ENCODE measurements around the gene B4GALT7. TPM values are rescaled to one million over a fixed set of nuclear protein-coding genes. Genes with fewer than 3 reads are reported as not detected.

The B4GALT7 gene
- total RNA-seq, 2 donors from 2014 or later: 24.7 to 27.3 TPM

DNA sequence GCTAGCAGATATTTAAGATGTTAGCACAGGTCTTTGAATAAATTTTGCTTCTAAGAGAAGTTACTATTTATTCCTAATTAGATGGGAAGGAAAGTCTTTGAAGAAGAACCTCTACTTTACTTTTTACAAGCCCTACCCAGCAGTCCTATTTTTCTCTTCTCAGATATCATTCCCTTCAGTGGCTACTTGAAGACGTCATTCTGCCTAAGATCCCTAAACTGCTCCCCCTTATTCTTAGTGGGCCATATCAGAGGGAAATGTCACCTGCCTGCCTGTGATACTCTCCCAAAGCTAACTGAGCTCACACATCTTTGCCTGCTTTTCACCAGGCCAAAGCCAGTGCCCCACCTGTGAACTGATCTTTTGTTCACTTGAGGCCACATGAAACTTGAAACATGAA, 24.4 kb upstream of the B4GALT7 start:
- ATAC-seq: no peak
- peaks cover 4% of the 10 kb centered on the region for H3K27me3 Mint-ChIP-seq
- no peaks in the 10 kb centered on the region for H3K4me1 Mint-ChIP-seq
- DNase-seq: no peak
- H3K27ac Mint-ChIP-seq: no peak overlapping the region
- H3K4me3 Mint-ChIP-seq: no peak overlapping the region
- no peaks in the 10 kb centered on the region for H3K36me3 Mint-ChIP-seq (ENCODE audit: low read depth)
- no peaks in the 10 kb centered on the region for H3K9me3 ChIP-seq (ENCODE audit: control insufficient read depth, low read length, poor library complexity, severe bottlenecking)

DNA sequence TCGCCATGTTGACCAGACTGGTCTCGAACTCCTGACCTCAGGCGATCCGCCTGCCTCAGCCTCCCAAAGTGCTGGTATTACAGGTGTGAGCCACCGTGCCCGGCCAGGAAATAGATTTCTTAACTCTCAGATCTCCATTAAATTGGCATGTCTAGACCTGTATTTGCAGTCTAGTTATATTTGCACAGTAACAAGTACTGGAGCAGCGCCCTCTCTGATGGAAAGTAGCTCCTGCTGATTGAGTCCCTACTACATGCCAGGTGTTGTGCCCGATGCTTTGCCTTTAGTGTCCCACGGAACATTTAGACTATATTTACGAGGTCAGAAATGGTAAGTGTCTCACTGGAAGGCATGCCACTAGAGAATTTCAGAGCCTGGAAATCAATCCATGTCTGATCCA, 23.8 kb upstream of the B4GALT7 start:
- Mint-ChIP-seq H3K4me1 (no peaks in the 10 kb centered on the region), H3K36me3 (ENCODE audit: low read depth) (no peaks in the 10 kb centered on the region), H3K27me3 (peaks cover 4% of the 10 kb centered on the region), H3K27ac (no peak overlapping the region), H3K4me3 (no peak overlapping the region)
- no peaks in the 10 kb centered on the region for H3K9me3 ChIP-seq (ENCODE audit: control insufficient read depth, low read length, poor library complexity, severe bottlenecking)
- ATAC-seq (no peak), DNase-seq (no peak)

DNA sequence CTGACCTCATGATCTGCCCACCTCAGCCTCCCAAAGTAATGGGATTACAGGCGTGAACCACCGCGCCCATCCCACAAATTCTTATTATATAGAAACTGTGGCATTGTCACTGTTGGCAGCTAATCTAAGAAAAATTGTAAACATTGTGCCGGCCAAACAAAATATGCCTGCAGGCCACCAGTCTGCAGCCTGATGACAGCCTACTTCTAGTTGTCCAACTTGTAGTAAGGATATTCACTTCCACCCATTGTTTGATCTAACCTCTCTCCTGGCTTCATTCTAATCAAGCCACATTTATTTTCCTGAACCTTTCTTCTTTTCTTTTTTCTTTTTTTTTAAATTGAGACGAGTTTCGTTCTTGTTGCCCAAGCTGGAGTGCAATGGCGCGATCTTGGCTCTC, 21.6 kb upstream of the B4GALT7 start:
- H3K27ac Mint-ChIP-seq: no peak overlapping the region
- no peaks in the 10 kb centered on the region for H3K4me1 Mint-ChIP-seq
- ATAC-seq (no peak), DNase-seq (no peak)
- H3K36me3 Mint-ChIP-seq (ENCODE audit: low read depth): no peaks in the 10 kb centered on the region
- no peak overlapping the region for H3K4me3 Mint-ChIP-seq
- H3K27me3 Mint-ChIP-seq: peaks cover 4% of the 10 kb centered on the region
- H3K9me3 ChIP-seq (ENCODE audit: control insufficient read depth, low read length, poor library complexity, severe bottlenecking): no peaks in the 10 kb centered on the region

DNA sequence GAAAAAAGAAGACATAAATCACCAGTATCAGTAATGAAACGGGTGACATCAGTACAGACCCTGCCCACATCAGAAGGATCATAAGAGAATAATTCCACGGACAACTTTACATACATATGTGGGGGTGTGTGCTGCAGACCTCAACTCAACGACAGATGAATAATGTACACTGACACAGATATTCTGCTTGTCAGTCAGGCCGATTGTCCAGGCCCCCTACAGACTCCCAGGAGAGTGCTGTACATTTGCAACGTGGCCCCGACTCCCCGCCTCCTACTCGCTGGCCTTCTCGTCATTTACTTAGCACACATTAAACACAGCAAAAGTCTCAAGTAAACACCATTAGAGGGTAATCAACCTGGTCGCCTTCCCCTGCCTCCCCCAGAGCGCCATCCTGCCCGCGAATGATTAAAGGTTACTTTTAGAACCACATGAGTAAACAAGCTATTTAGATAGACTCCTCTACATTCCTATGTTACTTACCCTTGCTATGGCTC, 11.5 kb upstream of the B4GALT7 start:
- peaks cover 46% of the 10 kb centered on the region for H3K27me3 Mint-ChIP-seq
- no peak for ATAC-seq

DNA sequence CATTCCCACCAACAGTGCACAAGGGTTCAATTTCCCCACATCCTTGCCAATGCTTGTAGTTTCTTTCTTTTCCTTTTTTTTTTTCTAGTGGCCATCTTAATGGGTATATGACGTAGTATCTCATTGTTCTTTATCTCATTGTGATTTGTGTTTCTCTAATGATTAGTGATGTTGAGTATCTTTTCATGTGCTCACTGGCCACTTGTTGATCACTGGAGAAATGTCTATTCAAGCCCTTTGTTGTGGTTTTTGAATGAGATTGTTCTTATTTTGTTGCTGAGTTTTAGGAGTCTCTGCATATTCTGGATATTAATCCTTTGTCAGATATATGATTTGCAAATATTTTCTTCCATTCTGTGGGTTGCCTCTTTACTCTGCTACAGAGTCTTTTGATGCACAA, 9.5 kb upstream of the B4GALT7 start:
- Mint-ChIP-seq H3K27me3 (peaks cover 37% of the 10 kb centered on the region), H3K4me3 (no peak overlapping the region), H3K4me1 (peaks cover 7% of the 10 kb centered on the region), H3K36me3 (ENCODE audit: low read depth) (peaks cover 9% of the 10 kb centered on the region), H3K27ac (no peak overlapping the region)
- ATAC-seq: no peak
- H3K9me3 ChIP-seq (ENCODE audit: control insufficient read depth, low read length, poor library complexity, severe bottlenecking): no peaks in the 10 kb centered on the region
- no peak for DNase-seq

More for the DNA sequence above, 11.5 kb upstream of the B4GALT7 start:
- Mint-ChIP-seq H3K4me1 (peaks cover 7% of the 10 kb centered on the region), H3K27ac (no peak overlapping the region), H3K36me3 (ENCODE audit: low read depth) (peaks cover 11% of the 10 kb centered on the region), H3K4me3 (no peak overlapping the region)
- H3K9me3 ChIP-seq (ENCODE audit: control insufficient read depth, low read length, poor library complexity, severe bottlenecking): no peaks in the 10 kb centered on the region
- DNase-seq: no peak

DNA sequence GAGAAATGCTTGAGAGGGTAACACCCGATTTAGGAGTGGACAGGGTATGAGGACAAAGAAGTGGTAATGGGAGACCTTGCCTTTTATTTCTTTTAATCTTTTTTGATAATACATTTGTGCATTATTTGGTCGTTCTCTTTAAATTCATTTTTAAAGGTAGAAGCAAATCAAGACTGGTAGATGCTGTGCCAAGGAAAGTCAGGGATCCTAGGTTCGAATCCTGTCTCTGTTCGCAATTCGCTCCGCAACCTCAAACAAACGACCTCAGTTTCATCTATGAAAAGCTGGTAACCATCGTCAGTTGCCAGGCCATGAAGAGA, 8.3 kb upstream of the B4GALT7 start:
- Mint-ChIP-seq H3K4me1 (peaks cover 9% of the 10 kb centered on the region), H3K27me3 (peaks cover 33% of the 10 kb centered on the region), H3K27ac (peak overlapping the region; percentile 92), H3K4me3 (peak overlapping the region; percentile 98), H3K36me3 (ENCODE audit: low read depth) (peaks cover 13% of the 10 kb centered on the region)
- no peaks in the 10 kb centered on the region for H3K9me3 ChIP-seq (ENCODE audit: control insufficient read depth, low read length, poor library complexity, severe bottlenecking)
- DNase-seq (no peak), ATAC-seq (no peak)

DNA sequence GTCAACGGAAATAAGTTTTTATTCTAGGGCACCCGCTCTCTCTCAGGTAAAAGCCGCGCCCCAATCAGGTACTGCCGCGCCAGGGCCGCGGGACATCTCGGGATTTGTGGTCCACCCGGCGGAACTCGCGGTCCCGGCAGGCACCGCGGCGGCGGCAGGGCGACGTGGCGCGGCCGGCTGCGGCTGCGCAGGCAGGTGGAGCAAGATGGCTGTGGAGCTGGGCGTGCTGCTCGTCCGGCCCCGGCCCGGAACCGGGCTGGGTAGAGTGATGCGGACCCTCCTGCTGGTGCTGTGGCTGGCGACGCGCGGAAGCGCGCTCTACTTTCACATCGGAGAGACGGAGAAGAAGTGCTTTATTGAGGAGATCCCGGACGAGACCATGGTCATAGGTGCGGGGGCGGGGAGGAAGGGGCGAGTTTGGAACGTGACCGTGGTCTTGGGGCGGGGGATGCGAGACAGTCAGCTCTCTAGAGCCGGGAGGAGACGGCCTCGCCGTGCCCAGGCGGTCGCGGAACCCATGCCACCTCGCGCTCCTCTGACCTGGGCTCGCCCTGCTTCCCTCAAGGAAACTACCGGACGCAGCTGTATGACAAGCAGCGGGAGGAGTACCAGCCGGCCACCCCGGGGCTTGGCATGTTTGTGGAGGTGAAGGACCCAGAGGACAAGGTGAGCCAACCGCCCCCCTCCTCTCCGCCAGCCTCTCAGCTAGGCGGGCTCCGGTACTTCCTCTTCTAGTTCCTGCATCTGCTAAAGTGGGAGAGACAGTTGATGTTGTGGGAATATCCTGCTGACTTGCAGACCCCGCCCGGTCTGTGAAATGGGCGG, 7.7 kb upstream of the B4GALT7 start, which contains the start of gene TMED9:
Gene TMED9 (plus strand): TSS at position 194 of the 825 bp plus-strand sequence. CDS start 12 bp downstream, at position 206.
- DNase-seq: peak; percentile 80 to 83 (median 83)
- H3K36me3 Mint-ChIP-seq (ENCODE audit: low read depth): peaks cover 13% of the 10 kb centered on the region
- peaks cover 9% of the 10 kb centered on the region for H3K4me1 Mint-ChIP-seq
- peaks cover 33% of the 10 kb centered on the region for H3K27me3 Mint-ChIP-seq
- H3K27ac Mint-ChIP-seq: peak within 1 kb of the TSS; percentile 92
- ATAC-seq: peak; percentile 98
- H3K4me3 Mint-ChIP-seq: peak within 1 kb of the TSS; percentile 98
- no peaks in the 10 kb centered on the region for H3K9me3 ChIP-seq (ENCODE audit: control insufficient read depth, low read length, poor library complexity, severe bottlenecking)

DNA sequence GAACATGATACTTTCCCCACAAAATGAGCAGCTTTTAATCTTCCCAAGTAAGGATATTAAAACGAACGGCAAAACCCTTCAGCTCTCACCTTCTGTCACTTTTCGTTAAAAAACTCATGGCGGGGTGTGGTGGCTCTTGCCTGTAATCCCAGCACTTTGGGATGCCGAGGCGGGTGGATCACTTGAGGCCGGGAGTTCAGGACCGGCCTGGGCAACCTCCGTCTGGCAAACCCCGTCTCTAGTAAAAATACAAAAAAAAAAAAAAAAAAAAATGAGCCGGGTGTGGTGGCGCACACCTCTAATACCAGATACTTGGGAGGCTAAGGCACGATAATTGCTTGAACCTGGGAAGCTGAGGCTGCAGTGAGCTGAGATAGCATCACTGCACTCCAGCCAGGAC, 7.0 kb upstream of the B4GALT7 start:
- H3K4me1 Mint-ChIP-seq: peaks cover 9% of the 10 kb centered on the region
- DNase-seq: no peak
- peaks cover 31% of the 10 kb centered on the region for H3K27me3 Mint-ChIP-seq
- peak overlapping the region; percentile 98 for H3K4me3 Mint-ChIP-seq
- H3K9me3 ChIP-seq (ENCODE audit: control insufficient read depth, low read length, poor library complexity, severe bottlenecking): no peaks in the 10 kb centered on the region
- peak overlapping the region; percentile 92 for H3K27ac Mint-ChIP-seq
- no peak for ATAC-seq
- peaks cover 13% of the 10 kb centered on the region for H3K36me3 Mint-ChIP-seq (ENCODE audit: low read depth)

DNA sequence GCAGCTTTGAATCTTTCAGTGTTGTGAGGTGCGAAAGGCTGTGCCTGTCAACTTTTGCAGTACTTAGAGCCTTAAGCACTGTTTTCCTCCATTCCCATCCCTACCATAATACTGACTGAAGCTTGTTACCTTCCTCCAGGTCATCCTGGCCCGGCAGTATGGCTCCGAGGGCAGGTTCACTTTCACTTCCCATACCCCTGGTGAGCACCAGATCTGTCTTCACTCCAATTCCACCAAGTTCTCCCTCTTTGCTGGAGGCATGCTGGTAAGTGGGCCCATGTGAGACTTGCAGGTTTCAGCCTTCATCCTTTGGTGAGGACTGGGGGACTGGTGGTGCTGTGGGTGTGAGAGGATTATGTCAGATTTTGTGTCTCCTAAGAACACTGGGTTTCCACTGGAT, 6.4 kb upstream of the B4GALT7 start:
- peaks cover 11% of the 10 kb centered on the region for H3K4me1 Mint-ChIP-seq
- H3K4me3 Mint-ChIP-seq: peak overlapping the region; percentile 50
- ATAC-seq (no peak), DNase-seq (no peak)
- no peaks in the 10 kb centered on the region for H3K9me3 ChIP-seq (ENCODE audit: control insufficient read depth, low read length, poor library complexity, severe bottlenecking)
- peaks cover 10% of the 10 kb centered on the region for H3K36me3 Mint-ChIP-seq (ENCODE audit: low read depth)
- H3K27me3 Mint-ChIP-seq: peaks cover 25% of the 10 kb centered on the region
- H3K27ac Mint-ChIP-seq: peak overlapping the region; percentile 29

DNA sequence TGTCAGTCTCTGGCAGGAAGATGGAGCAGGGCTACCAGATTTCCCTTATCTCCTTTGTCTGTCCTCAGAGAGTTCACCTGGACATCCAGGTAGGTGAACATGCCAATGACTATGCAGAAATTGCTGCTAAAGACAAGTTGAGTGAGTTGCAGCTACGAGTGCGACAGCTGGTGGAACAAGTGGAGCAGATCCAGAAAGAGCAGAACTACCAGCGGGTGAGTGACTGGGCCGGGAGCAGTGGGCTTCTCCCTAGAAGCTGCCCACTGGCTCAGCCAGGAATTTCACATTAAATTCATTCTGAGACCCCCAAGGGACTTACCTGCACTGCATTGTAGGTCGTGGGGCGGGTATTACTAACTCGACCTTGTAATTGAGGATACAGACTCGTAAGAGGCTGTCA, 5.9 kb upstream of the B4GALT7 start:
- DNase-seq (no peak), ATAC-seq (no peak)
- Mint-ChIP-seq H3K4me1 (peaks cover 13% of the 10 kb centered on the region), H3K4me3 (no peak overlapping the region), H3K36me3 (ENCODE audit: low read depth) (peaks cover 10% of the 10 kb centered on the region), H3K27ac (peak overlapping the region; percentile 29), H3K27me3 (peaks cover 20% of the 10 kb centered on the region)
- H3K9me3 ChIP-seq (ENCODE audit: control insufficient read depth, low read length, poor library complexity, severe bottlenecking): no peaks in the 10 kb centered on the region

DNA sequence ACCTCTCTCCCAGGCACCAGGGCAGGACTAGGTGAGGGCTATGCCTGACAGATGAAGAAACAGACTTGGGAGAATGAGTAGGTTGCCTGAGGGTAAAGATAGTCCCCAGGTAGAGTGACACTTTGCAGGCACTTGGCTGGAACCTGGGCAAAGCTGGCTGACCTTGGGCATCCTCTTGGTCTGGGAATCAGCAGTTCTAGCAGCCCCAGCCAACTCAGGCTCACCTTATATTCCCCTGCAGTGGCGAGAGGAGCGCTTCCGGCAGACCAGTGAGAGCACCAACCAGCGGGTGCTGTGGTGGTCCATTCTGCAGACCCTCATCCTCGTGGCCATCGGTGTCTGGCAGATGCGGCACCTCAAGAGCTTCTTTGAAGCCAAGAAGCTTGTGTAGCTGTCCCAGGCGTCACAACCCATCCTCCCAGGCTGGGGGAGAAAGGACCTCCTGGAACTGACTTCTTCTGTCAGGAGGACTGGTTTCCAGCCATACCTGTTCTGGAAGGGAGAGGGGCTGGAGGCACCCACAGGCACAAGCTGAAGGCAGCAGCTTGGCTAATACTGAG, 4.8 kb upstream of the B4GALT7 start:
- no peaks in the 10 kb centered on the region for H3K9me3 ChIP-seq (ENCODE audit: control insufficient read depth, low read length, poor library complexity, severe bottlenecking)
- no peak overlapping the region for H3K27ac Mint-ChIP-seq
- peaks cover 10% of the 10 kb centered on the region for H3K27me3 Mint-ChIP-seq
- no peak overlapping the region for H3K4me3 Mint-ChIP-seq
- ATAC-seq: no peak
- DNase-seq: no peak
- H3K36me3 Mint-ChIP-seq (ENCODE audit: low read depth): peaks cover 10% of the 10 kb centered on the region
- H3K4me1 Mint-ChIP-seq: peaks cover 14% of the 10 kb centered on the region

DNA sequence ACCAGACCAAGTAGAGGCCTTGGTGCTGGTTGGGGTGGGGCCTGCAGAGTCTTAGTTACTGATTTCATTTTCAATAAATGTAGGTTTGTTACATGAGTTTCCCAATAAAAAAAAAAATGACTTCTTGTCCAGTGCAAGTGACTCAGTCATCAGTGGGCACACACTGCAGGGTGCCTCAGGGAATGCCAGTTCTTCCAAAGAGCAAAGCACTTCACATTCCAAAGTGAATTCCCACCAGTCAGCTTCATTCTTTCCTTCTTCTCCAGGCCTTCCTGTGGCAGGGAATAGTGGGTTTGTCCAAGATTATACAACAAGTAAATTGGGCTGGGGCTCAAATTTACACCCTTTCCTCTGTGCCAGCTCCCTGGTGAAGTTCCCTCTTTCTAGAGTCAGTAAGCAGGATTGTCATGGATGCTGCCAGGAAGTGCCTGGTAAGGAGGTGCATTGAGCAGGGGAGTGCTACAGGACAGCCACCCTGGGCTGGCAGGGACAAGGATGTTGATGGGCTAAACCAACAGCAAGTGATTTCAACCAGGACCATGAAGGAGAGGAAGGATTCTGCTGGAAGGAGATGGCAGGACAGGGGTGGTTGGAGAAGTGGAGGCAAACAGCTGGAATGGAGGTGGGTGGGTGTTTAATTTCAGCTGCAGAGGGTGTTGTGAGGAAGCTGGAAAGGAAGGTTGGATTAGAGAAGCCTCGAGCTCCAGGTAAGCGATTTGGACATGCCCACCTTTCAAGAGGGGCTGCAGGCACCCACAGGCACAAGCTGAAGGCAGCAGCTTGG, 3.7 kb upstream of the B4GALT7 start:
- no peaks in the 10 kb centered on the region for H3K9me3 ChIP-seq (ENCODE audit: control insufficient read depth, low read length, poor library complexity, severe bottlenecking)
- Mint-ChIP-seq H3K4me3 (no peak overlapping the region), H3K27ac (no peak overlapping the region), H3K4me1 (peaks cover 23% of the 10 kb centered on the region), H3K27me3 (no peaks in the 10 kb centered on the region), H3K36me3 (ENCODE audit: low read depth) (peaks cover 12% of the 10 kb centered on the region)
- DNase-seq (no peak), ATAC-seq (no peak)

DNA sequence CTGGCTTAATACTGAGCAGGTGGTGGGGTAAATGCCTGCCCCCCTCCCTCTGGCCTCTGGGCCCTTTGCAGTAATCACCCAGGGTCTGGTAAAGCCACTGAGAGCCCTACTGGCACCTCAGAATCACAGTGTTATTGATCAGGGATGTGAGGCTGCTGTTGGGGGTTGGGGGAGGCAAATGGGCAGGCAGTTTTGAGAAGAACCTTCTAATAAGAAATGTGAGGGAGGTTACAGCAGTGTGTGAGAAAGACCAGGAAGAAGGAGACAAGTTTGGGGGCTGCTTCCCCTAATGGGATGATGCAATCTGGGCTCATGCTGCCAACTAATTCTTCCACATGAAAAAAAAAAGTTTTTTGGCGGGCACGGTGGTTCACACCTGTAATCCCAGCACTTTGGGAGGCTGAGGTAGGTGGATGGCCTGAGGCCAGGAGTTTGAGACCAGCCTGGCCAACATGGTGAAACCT, 3.1 kb upstream of the B4GALT7 start:
- no peak for DNase-seq
- H3K9me3 ChIP-seq (ENCODE audit: control insufficient read depth, low read length, poor library complexity, severe bottlenecking): no peaks in the 10 kb centered on the region
- Mint-ChIP-seq H3K27me3 (no peaks in the 10 kb centered on the region), H3K4me3 (peak overlapping the region; percentile 33), H3K36me3 (ENCODE audit: low read depth) (peaks cover 12% of the 10 kb centered on the region), H3K4me1 (peaks cover 19% of the 10 kb centered on the region), H3K27ac (no peak overlapping the region)
- ATAC-seq: no peak
